Purkinje cell (primary cell): ENCODE data around the gene SMC1A. TPM values are rescaled to one million over a fixed set of nuclear protein-coding genes. Genes with fewer than 3 reads are reported as not detected.

Experiments
- polyA plus RNA-seq: library from polyadenylated mRNA; unstranded; fragments of >200 nt; fragmentation: Nextera tagmentation; gene quantifications from 2 replicates; pipeline ENCODE4 v1.2.1, GENCODE V29; 2014

The SMC1A gene
- 14.2 and 16.2 TPM in 2 replicates for polyA plus RNA-seq

GRCh38 chrX:53422086-53422860, at the start of gene SMC1A:
Gene SMC1A, minus strand, starts transcription at chrX:53422654. Its CDS starts 54 bp downstream, at chrX:53422600.

DNA sequence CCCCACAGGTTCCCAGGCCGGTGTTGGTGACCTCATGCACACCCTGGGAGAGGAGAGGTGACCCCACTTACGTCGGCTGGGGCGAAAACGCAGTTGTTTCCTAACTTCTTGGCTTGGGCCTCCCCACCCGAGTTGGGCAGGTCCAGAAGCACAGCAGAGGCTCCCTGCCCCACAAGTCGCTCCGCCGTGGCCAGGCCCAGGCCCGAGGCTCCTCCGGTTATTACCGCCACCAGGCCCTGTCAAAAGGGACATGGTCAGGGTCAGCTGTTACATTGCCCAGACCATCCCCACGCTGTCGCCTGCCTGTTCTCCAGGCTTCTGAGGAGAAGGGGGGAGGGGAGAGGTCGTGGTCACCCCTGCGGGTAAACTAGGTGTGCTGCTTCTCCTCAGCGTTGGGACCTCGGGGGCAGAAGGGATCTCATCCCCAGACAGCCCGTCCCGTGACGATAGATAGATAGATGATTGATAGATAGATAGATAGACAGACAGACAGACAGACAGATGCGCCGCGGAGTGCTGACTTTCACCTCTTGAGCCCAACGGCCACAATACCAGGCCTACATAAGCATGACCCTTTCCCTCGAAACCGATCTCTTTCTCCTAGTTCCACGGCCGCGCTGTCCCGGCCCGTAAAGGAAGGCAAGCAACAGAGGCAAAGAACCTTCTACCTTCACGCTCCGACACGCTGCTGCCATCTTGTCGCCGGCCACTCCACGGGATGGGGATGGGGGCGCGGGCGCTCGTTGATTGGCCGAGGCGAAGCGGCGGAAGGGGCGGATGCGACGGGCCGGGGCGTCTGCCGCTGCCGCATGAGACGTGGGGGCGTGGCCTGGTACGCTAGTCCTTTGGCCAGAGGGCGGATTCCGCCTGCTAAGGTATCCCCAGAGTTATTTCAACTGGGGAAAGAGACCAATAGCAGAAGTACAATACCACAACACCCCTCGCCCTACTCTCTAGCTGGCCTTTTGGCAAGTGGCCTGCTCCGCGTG, 11.5 kb upstream of the SMC1A start, which contains the start of gene HSD17B10:
TSS of gene HSD17B10 (minus strand) at position 720 of the 989 bp plus-strand sequence. CDS start at position 695, 25 bp downstream.

GRCh38 chrX:53422861-53423306, 430 bp upstream of the SMC1A start, which contains the start of gene RIBC1:
Gene RIBC1, plus strand, starts transcription at chrX:53422873. Its CDS starts 3,404 bp downstream, at chrX:53426277.

Other genes starting within 250 kb of the SMC1A start
- gene KDM5C, start 197.4 kb downstream of the SMC1A start, polyA plus RNA-seq, result 3.4 and 6.9 TPM in 2 replicates
- gene IQSEC2, start 141.1 kb downstream of the SMC1A start, polyA plus RNA-seq, result 0.06 and 1.2 TPM in 2 replicates
- gene RIBC1, start 219 bp upstream of the SMC1A start, polyA plus RNA-seq, result not detected in 2 replicates
- 21.2 and 28.5 TPM in 2 replicates for gene HSD17B10, start 11.7 kb upstream of the SMC1A start, polyA plus RNA-seq